GM19099 (cell line): Measurements from ENCODE around the gene UTP15.

Experiments
- POLR2A ChIP-seq: IDR thresholded peaks from 3 replicates; pipeline ENCODE4 v1.6.1; 2011; ENCODE audit warnings: low read depth; ENCODE audit not compliant: insufficient read length; ENCODE audit errors: extremely low read depth

UTP15 gene

DNA sequence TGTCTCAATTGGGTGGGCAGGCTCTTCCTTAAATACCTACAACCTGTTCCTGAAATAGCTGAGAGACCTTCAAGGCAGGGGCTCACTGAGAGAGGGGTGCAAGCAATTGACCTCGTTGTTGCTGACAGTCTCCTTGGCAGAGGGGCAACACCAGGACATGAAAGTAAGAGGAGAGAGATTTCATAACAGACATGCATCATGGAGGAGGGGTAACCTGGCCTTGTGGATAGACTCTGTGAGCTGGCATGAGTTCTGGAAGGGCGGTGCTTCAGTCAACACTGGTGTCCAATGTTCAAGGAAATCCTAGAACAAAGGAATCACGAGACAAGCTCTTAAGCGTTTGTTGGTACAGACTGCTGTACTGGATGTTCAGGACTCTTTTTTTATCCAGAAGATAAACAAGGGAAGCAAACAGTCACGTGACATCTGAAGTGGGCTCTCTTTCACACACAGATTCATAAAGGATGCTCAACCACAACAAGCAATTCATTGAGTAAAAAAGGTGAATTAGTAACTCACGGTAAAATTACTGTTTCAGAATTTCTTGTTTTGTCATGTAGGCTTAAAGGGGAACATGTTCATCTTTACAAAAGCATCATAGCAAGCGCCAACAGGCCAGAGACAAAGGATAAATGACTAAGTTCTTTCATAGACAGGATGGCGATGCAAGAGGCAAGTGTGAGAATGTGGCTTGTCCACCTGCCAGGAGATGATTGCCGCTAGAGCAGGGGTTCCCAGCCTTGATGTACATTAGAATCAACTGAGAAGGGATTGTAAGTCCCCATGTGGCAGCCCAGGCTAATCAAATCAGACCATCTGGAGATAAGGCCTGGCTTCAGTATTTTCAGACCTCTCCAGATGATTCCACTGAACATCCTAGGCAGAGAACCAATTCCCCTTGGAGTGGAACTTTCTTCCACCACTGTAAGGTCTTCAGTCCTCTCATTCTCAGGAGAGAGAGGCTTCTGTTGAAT is 20.8 kb upstream of the UTP15 start:
- TF ChIP-seq POLR2A: no peak

DNA sequence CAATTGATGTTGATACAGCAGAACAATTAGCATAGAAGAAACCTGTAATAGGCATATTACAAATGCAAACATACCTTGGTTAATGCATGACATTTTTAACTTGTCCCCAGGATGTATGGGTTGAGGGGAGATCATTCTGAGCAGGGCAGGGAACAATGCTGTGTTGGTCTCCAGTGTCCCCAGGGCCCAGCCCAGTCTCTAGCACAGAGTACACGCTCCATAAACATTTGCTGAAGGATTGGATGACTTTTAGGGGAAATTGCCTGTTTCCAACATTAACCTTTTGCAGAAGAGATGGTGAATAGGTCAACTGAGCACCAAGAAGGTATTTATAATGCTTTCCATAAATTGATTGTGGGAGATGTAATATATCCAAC is 20.2 kb upstream of the UTP15 start:
- TF ChIP-seq POLR2A: no peak

DNA sequence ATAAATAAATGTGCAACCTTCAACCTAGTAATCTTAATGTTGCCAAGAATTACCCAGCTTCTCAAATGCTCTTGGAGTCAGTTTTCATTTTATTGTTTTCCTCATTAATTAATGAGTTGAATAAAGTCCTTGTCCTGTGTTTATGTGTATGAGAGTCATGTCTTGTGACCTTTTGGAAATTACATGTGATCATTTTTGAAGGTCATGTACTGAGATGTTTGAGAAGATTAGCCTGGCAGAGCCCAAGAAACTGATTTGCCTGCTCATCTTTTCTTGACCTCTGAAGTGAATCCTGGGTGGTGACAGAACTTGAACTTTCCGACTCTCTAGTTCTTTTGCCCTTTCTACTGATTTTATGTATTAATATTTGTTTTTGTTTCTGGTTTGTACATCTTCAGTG is 15.5 kb upstream of the UTP15 start:
- TF ChIP-seq POLR2A: no peak

DNA sequence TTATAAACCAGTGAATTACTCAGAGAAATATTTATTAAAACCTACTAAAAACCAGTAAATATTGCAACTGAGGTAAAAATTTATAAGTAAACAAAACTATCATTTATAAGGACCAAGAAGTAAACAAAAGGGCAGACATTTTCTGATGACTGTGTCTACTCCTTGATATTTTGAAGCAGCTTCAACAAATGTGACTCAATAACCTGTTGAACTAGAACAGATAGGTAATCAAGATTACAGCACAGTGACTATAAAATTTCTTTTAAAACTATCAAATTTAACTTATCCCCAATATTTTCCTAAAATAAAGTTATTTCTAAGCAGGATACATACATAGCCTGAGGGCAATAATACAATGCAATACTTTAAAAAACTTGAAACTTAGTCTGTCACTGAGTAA is 12.9 kb upstream of the UTP15 start:
- TF ChIP-seq POLR2A: no peak

DNA sequence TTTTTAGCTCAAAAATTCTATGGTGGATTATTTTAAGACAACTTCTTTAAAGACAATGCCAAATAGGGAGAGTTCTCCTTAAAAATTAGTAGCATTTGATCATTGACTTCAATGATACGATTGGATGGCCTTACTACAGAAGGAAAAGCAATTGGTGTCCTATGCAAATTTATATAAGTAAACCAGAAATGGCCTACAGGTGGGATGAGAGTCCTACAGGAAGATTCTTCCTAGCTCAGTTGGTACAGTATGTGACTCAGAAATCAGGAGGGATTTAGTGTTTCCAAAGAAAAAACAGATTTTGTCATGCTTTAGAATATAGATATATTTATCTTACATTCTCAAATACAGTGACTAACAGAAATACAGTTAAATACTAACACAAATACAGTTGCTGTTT is 6.6 kb upstream of the UTP15 start:
- no peak for TF ChIP-seq POLR2A

DNA sequence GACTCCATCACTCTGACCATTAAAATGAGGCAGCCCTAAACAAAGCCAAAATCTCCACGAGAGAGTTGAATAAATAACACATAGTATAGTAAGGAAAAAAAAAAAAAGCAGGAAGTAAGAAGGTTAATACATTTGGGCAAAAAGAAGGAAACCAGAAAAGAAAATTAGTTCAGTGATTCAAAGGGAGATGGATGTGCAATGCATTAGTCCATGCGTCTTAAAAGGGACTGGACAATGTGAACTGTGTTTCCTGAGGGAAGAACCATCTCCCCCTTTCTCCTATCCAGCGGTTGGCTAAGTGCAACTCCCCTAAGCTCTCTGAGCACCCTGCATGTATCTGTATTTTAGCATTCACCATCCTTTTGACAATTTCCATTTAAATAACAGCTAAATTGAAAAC is 1.5 kb upstream of the UTP15 start:
- no peak for TF ChIP-seq POLR2A

DNA sequence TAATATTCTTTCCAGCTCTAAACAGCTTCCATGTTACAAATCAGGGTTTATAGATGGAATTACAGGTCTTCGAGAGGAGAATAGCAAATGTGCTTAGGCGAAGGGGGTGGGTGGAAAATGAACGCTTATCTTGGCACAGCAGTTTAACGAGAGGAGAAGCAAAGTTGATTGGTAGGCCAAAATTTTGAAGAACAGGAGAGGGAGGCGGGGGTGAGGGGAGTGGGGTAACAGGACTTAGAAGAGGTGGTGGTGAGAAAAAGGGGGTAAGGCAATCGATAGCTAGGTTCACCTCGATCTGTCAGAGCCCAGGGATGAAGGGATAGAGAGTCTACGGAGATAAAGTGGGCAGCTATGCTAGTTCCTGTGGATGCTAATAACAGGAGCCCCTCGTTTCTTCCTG is 868 bp upstream of the UTP15 start:
- no peak for TF ChIP-seq POLR2A

DNA sequence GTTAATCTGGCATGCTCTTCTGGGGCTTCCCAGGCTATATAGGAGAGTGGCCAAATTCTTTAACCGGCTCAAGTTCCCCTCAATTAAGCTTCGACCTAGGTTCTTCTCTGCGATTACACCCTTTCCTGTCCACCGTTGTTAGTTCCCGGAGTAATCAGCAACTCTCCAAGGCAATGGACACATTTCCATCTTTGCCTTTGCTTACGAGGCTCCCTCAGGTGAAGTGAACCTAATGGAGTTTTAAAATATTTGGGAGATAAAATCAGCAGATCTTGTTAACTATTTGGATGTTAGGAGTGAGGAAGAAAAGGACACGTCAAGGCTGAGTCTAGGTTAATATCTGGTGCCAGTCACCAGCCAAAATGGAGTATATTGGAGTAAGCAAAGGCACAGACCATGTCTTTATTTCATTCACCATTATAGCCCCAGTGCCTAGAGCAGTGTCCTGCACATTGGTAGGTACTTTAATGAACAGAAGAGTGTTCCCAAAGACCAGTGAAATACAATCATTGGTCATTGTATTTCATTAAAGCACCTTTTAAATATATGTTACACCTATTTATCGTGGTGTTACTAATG is 515 bp downstream of the UTP15 start:
- no peak for TF ChIP-seq POLR2A

DNA sequence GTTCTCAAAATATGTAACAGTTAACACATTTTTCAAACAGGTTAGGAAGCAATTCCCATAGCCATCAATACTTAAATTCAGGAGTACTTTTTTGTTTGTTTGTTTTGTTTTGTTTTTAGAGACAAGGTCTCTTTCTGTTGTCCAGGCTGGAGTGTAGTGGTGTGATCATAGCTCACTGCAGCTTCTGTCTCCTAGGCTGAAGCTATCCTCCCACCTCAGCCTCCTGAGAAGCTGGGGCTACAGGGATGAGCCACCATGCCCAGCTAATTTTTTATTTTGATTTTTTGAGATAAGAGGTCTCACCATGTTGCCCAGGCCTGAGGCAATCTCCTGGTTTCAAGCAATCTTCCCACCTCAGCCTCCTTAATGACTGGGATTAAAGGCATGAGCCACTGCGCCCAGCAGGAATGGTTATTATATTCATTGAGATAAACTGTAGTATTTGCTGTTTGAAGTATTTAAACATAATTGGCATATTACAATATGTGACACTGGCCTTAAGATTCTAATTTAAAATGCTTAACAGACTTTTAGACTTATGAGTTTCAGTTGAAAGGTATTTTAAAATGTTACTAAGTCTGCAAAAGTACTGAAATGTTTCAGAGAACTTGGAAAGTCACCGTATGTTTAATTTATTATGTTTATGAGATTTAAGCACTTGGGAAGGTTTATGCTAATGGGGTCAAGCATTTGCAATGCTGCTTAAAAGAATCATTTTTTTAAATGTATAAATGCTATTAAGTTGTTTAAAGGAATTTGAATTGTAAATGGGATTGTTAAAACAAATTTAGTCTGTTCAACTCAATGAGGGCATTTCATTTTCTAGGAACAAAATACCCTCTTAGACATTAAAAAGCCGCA is 17.0 kb downstream of the UTP15 start:
- no peak for TF ChIP-seq POLR2A

DNA sequence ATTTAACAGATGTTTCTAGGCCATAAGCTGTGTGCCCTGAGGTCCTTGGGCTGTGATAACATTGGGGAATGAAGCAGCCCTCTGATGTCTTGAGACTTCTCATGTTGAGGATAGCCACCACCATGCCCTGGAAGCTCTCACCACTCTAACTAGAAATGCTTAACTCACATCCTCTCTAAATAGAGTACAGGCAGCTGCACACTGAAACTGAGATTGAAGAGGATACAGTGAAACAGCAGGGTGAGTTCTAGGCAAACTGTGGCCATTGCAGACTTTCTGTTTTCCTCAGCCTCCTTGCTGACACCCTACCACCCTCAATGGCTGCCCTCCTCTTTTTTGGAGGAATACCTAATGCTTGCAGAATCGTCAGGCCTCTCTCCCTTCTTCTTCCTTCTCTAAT is 22.4 kb downstream of the UTP15 start:
- TF ChIP-seq POLR2A: no peak

DNA sequence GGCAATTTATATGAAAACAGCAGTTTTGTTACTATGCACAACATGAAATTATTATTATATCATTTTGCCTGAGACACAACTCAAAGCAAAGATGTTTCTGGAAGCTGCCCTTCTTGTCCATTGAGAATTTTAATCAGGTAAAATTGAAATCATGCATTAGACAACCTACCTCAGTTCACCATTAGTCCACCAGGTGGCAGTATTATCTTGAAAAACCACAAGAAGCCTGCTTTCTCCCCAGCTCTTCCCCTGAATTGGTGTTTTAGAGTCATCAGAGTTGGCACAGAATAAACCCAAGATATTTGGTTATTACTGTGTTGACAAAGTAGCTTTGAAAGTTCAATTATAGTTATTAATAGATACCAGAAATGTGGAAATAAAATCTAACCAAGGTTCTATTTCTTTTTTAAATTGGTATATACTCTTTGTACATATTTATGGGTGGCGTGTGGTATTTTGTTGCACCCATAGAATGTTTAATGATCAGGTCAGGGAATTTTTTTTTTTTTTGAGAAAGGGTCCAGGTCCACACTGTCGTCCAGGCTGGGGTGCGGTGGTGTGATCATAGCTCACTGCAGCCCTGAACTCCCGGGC is 25.7 kb downstream of the UTP15 start:
- no peak for TF ChIP-seq POLR2A

DNA sequence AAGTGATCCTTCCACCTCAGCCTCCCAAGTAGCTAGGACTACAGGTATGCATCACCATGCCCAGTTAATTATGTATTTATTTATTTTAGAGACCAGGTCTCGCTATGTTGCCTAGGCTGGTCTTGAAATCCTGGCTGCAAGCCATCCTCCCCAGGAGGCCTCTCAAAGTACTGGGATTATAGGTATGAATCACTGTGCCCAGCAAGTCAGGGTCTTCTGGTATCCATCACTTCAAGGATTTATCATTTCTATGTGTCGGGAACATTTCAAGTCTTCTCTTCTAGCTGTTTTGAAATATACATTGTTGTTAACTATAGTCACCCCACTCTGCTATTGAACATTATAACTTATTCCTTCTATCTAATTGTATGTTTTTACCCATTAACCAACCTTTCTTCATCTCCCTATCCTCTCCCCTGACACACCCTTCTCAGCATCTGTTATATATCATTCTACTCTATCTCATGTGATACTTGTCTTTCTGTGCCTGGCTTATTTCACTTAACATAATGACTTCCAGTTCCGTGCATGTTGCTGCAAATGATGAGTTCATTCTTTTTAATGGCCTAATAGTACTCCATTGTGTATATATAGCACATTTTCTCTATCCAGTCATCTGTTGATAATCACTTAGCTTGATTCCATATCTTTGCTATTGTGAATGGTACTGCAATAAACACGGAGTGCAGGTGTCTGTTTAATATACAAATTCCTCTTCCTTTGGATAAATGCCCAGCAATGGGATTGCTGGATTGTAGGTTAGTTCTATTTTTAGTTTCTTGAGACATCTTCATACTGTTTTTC is 26.4 kb downstream of the UTP15 start:
- no peak for TF ChIP-seq POLR2A

DNA sequence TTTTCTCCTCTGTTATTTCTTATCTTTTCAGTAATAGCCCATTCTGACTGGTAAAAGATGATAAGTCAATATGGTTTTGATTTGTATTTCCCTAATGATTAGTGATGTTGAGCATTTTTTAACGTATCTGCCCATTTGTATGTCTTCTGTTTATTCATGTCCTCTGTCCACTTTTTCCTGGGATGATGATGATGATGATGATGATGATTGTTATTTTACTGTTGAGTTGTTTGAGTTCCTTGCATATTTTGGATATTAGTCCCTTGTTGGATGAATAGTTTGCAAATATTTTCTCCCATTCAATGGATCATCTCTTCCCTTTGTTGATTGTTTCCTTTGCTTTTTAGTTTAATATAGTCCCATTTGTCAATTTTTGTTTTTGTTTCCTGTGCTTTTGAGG is 27.0 kb downstream of the UTP15 start:
- TF ChIP-seq POLR2A: no peak

DNA sequence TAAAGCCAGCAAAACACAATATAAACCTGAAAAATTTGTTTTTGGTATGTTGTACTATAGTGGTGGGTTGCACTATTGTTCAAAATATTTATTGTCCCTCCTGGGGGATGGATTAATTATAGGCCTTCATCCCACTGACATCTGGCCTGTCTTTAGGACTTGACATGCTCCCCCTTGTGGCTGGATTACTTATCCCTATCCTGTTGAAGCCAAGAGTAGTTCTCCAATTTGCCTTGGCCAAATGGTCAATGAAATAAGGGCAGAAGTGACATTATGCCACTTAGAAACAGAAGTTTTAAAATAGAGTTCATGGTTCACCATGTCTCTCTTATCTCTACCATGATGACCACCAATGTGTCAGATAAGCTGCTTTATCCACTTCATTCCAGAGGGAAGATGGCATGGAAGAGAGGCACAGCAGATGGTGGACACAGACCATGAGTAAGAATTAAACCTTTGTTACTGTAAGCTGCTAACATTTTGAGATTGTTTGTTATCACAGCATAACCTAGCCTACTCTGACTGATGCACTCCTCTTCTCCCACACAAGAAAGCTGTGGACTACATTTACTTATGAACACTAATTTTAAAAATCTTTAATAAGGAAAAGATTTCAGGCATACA is 31.3 kb downstream of the UTP15 start:
- no peak for TF ChIP-seq POLR2A
